HUES64 (cell line): Measurements from ENCODE around the gene DTNBP1.
"Not testable (repeated sequence)": the region's sequence is repeated elsewhere in the genome, so short reads cannot be mapped to it uniquely, and the experiment has no call there.

ENCODE experiments used
- H3K27ac ChIP-seq: 2 replicates; pipeline ENCODE4 v1.7.0; 2013; ENCODE audit warnings: low read depth, low read length, inconsistent platforms
- H3K27me3 ChIP-seq: 2 replicates; pipeline ENCODE4 v1.6.1; 2013; ENCODE audit warnings: mild to moderate bottlenecking, low read length; ENCODE audit not compliant: insufficient read depth
- H3K36me3 ChIP-seq: 2 replicates; pipeline ENCODE4 v1.6.1; 2013; ENCODE audit warnings: mild to moderate bottlenecking, low read length; ENCODE audit not compliant: insufficient read depth
- H3K4me1 ChIP-seq: 2 replicates; pipeline ENCODE4 v1.6.1; 2013; ENCODE audit warnings: mild to moderate bottlenecking, low read length, moderate library complexity; ENCODE audit not compliant: insufficient read depth
- H3K4me3 ChIP-seq: 2 replicates; pipeline ENCODE4 v1.5.1; 2013; ENCODE audit warnings: mild to moderate bottlenecking, low read length, moderate library complexity
- H3K9ac ChIP-seq: 2 replicates; pipeline ENCODE4 v1.6.1; 2013; ENCODE audit warnings: mild to moderate bottlenecking, low read depth, low read length
- H3K9me3 ChIP-seq: 2 replicates; pipeline ENCODE4 v1.6.1; 2013; ENCODE audit warnings: low read depth, low read length; ENCODE audit not compliant: insufficient read depth
- WGBS: fragments of 150-250, 120-280 bp; methylation state at CpG from one replicate; pipeline ENCODE4 v1.1.7; 2013; ENCODE audit warnings: missing lambda C conversion rate; 5-methylcytosine and 5-hydroxymethylcytosine counted together

Gene DTNBP1

GRCh38 chr6:15543332-15543917, 119.4 kb downstream of the DTNBP1 start:
- WGBS = 98% methylated on average over 5 of the region's 5 CpGs
- not testable (repeated sequence) for H3K4me3 ChIP-seq, H3K27me3 ChIP-seq, H3K36me3 ChIP-seq, H3K9me3 ChIP-seq, H3K9ac ChIP-seq, H3K27ac ChIP-seq
- H3K4me1 ChIP-seq = peaks cover 12% of the 10 kb centered on the region

GRCh38 chr6:15539722-15540270, 123.0 kb downstream of the DTNBP1 start:
- H3K9ac ChIP-seq = no peak overlapping the region
- no peak overlapping the region for H3K4me3 ChIP-seq
- H3K27me3 ChIP-seq = no peaks in the 10 kb centered on the region
- WGBS = 95% methylated on average over 7 of the region's 7 CpGs
- H3K27ac ChIP-seq = no peak overlapping the region
- H3K4me1 ChIP-seq = no peaks in the 10 kb centered on the region
- no peaks in the 10 kb centered on the region for H3K36me3 ChIP-seq
- H3K9me3 ChIP-seq = no peaks in the 10 kb centered on the region

- 91% methylated on average over 9 of the region's 9 CpGs for WGBS
- H3K9ac ChIP-seq = no peak overlapping the region
- no peaks in the 10 kb centered on the region for H3K9me3 ChIP-seq
- H3K36me3 ChIP-seq = no peaks in the 10 kb centered on the region
- H3K4me3 ChIP-seq = no peak overlapping the region
- H3K4me1 ChIP-seq = no peaks in the 10 kb centered on the region
- H3K27ac ChIP-seq = no peak overlapping the region
- no peaks in the 10 kb centered on the region for H3K27me3 ChIP-seq
Measured at GRCh38 chr6:15538766-15539495, 123.9 kb downstream of the DTNBP1 start.

DNA sequence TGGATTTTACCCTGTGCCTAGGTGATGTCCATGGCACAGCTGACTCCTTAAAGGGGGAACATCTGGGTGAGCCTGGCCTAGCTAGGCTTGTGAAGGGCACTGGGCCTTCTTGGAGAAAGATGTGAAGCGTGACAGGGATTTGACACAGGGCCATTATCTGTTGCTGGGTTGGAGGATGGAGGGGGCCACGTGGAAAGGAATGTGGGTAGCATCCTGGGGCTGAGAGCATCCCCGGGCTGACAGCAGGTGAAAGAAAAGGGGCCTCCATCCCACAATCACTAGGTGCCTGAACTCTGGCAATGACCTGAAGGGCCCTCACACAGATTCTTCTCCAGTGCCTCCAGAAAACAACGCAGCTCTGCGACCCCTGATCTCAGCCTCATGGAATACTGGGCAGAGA, 124.7 kb downstream of the DTNBP1 start:
- Histone ChIP-seq H3K4me3 (no peak overlapping the region), H3K36me3 (no peaks in the 10 kb centered on the region), H3K27me3 (no peaks in the 10 kb centered on the region), H3K9me3 (no peaks in the 10 kb centered on the region), H3K27ac (no peak overlapping the region), H3K9ac (no peak overlapping the region), H3K4me1 (no peaks in the 10 kb centered on the region)
- 89% methylated on average over 5 of the region's 5 CpGs for WGBS

DNA sequence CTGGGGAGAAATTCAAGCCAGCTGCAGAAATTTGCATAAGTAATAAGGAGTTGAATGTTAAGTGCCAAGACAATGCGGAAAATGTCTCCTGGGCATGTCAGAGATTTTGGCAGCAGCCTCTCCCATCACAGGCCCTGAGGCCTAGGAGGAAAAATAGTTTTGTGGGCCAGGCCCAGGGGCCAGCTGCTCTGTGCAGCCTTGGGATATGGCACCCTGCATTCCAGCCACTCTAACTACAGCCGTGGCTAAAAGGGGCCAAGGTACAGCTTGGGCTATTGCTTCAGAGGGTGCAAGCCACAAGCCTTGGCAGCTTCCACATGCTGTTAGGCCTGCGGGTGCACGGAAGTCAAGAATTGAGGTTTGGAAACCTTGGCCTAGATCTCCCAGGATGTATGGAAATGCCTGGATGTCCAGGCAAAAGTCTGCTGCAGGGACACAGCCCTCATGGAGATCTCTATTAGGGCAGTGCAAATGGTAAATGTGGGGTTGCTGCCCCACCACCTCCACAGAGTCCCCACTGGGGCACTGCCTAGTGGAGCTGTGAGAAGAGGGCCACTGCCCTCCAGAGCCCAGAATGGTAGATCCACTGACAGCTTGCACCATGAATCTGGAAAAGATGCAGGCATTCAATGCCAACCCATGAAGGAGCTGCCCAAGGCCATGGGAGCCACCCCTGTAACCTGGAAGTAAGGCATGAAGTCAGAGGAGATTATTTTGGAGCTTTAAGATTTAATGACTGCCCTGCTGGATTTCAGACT, 126.5 kb downstream of the DTNBP1 start:
- H3K4me3 ChIP-seq = no peak overlapping the region
- no peaks in the 10 kb centered on the region for H3K36me3 ChIP-seq
- no peak overlapping the region for H3K9ac ChIP-seq
- no peaks in the 10 kb centered on the region for H3K9me3 ChIP-seq
- no peaks in the 10 kb centered on the region for H3K27me3 ChIP-seq
- no peak overlapping the region for H3K27ac ChIP-seq
- H3K4me1 ChIP-seq = no peaks in the 10 kb centered on the region
- 82% methylated on average over 4 of the region's 4 CpGs for WGBS

- no peak overlapping the region for H3K9ac ChIP-seq
- H3K9me3 ChIP-seq = no peaks in the 10 kb centered on the region
- WGBS = 95% methylated on average over 3 of the region's 3 CpGs
Measured at GRCh38 chr6:15535495-15536197, 127.2 kb downstream of the DTNBP1 start.

DNA sequence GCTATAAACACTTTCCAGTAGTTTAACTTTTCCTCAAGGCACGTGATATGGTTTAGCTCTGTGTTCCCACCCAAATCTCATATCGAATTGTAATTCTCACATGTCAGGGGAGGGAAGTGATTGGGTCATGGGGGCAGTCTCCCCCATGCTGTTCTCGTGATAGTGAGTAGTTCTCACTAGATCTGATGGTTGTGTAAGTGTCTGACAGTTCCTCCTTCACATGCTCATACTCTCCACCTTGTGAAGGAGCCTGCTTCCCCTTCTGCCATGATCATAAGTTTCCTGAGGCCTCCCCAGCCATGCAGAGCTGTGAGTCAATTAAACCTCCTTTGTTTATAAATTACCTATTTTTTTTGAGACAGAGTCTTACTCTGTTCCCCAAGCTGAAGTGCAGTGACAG, 127.9 kb downstream of the DTNBP1 start:
- Histone ChIP-seq H3K27me3 (no peaks in the 10 kb centered on the region), H3K4me1 (no peaks in the 10 kb centered on the region), H3K9me3 (no peaks in the 10 kb centered on the region), H3K36me3 (peaks cover 7% of the 10 kb centered on the region; the same call in 1 of the 2 replicates), H3K4me3 (no peak overlapping the region), H3K27ac (no peak overlapping the region), H3K9ac (no peak overlapping the region)
- 98% methylated on average over 3 of the region's 3 CpGs for WGBS

More at GRCh38 chr6:15535495-15536197, 127.2 kb downstream of the DTNBP1 start:
- Histone ChIP-seq H3K36me3 (peaks cover 7% of the 10 kb centered on the region; the same call in 1 of the 2 replicates), H3K27me3 (no peaks in the 10 kb centered on the region), H3K4me3 (no peak overlapping the region), H3K4me1 (no peaks in the 10 kb centered on the region), H3K27ac (no peak overlapping the region)

- no peak overlapping the region for H3K27ac ChIP-seq
- H3K4me3 ChIP-seq = no peak overlapping the region
- no peaks in the 10 kb centered on the region for H3K4me1 ChIP-seq
- H3K9ac ChIP-seq = no peak overlapping the region
- H3K27me3 ChIP-seq = no peaks in the 10 kb centered on the region
- peaks cover 11% of the 10 kb centered on the region; the same call in 1 of the 2 replicates for H3K36me3 ChIP-seq
- H3K9me3 ChIP-seq = no peaks in the 10 kb centered on the region
- 84% methylated on average over 12 of the region's 12 CpGs for WGBS
Measured at GRCh38 chr6:15533379-15534026, 129.3 kb downstream of the DTNBP1 start.

- H3K9me3 ChIP-seq = no peaks in the 10 kb centered on the region
- H3K4me1 ChIP-seq = no peaks in the 10 kb centered on the region
- H3K9ac ChIP-seq = no peak overlapping the region
- peaks cover 11% of the 10 kb centered on the region; the same call in 1 of the 2 replicates for H3K36me3 ChIP-seq
- WGBS = 91% methylated on average over 7 of the region's 7 CpGs
- H3K27me3 ChIP-seq = no peaks in the 10 kb centered on the region
- no peak overlapping the region for H3K27ac ChIP-seq
- H3K4me3 ChIP-seq = no peak overlapping the region
Measured at GRCh38 chr6:15531973-15532372, 130.9 kb downstream of the DTNBP1 start.

DNA sequence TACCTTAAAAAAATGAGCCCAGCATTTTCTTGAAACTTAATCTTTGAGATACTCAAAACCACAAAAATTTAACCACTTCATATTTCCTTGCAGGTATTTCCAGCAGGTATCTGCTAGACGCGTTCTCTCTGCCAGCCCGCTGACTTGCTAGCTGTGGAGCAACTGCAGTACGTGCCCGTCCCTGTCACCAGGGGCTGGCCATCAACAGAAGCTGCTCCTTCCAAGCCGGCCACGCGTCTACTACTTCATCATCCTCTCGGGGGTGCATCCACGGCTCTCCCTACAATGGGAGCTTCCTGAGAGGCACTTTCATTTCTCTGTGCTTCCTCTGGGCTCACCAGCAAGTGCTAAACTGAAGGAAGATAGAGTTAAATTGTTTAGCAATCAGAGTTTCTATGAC, 132.4 kb downstream of the DTNBP1 start:
- Histone ChIP-seq H3K9me3 (no peaks in the 10 kb centered on the region), H3K4me1 (no peaks in the 10 kb centered on the region), H3K27ac (no peak overlapping the region), H3K4me3 (no peak overlapping the region), H3K27me3 (no peaks in the 10 kb centered on the region), H3K9ac (no peak overlapping the region), H3K36me3 (peaks cover 11% of the 10 kb centered on the region; the same call in 1 of the 2 replicates)
- 90% methylated on average over 10 of the region's 10 CpGs for WGBS
